H1 (cell line): ENCODE data around the gene ALOX15.

Experiments
- CBX5 ChIP-seq: fragments of 300-800, 300-1000 bp; sonication (generic); IDR thresholded peaks from 2 replicates; pipeline ENCODE4 v1.7.1; 2016; ENCODE audit warnings: antibody characterized with exemption, low read length, low read depth
- CEBPB ChIP-seq: IDR thresholded peaks from 2 replicates; pipeline ENCODE4 v1.6.1; 2012; ENCODE audit warnings: low read depth, low read length
- CTCF ChIP-seq, 3 experiments: IDR thresholded peaks; 1 replicate in 2 of 3; 2 replicates in 1 of 3; pipeline versions ENCODE4 v1.5.1 to v1.6.1; 2011; ENCODE audit warnings: low read length in 3 of 3, mild to moderate bottlenecking in 3 of 3, inconsistent platforms in 2 of 3, low read depth in 1 of 3, moderate library complexity in 1 of 3; ENCODE audit not compliant: insufficient read depth in 1 of 3; ENCODE audit errors: control extremely low read depth in 1 of 3
- EZH2 ChIP-seq: fragments of 200-600 bp; sonication (generic); IDR thresholded peaks from 2 replicates; pipeline ENCODE4 v1.7.1; 2012; ENCODE audit warnings: low read depth, mild to moderate bottlenecking, moderate library complexity, low read length, inconsistent platforms; ENCODE audit not compliant: severe bottlenecking
- POLR2A ChIP-seq, 2 experiments: IDR thresholded peaks; 1 replicate in 1 of 2; 2 replicates in 1 of 2; pipeline ENCODE4 v1.6.1; 2011; ENCODE audit warnings: low read depth in 2 of 2, low read length in 2 of 2, mild to moderate bottlenecking in 2 of 2; ENCODE audit errors: control extremely low read depth in 1 of 2

DNA sequence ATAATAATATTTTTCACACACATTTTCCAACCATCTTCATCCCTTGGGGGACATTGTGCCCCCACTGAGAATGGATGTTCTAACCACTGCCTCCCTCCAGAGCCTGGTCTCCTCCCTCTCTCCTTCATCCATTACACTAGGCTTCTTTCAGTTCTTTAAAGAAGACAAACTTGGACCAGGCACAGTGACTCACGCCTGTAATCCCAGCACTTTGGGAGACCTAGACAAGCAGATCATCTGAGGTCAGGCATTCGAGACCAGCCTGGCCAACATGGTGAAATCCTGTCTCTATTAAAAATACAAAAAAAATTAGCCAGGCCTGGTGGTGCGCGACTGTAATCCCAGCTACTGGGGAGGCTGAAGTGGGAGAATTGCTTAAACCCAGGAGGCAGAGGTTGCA, 6.5 kb downstream of the ALOX15 start:
- TF ChIP-seq POLR2A (IDR thresholded peaks at IDR 0.05; ENCODE audit: control extremely low read depth in 1 of 2, low read depth in 2 of 2, low read length in 2 of 2) (no peak), CBX5 (no peak), CTCF (IDR thresholded peaks at IDR 0.05; ENCODE audit: control extremely low read depth in 1 of 3, insufficient read depth in 1 of 3, low read depth in 1 of 3, low read length in 3 of 3) (no peak), CEBPB (no peak), EZH2 (no peak)
